Activated CD4-positive, alpha-beta T cell treated with anti-CD3 and anti-CD28 coated beads, Interleukin-2, amount 10 ng/mL, durations not matched to agents 7 days and 5 days (primary cell): Measurements from ENCODE around the gene SNX2. TPM values are rescaled to one million over a fixed set of nuclear protein-coding genes. Genes with fewer than 3 reads are reported as not detected.
"Not testable (repeated sequence)": the region's sequence is repeated elsewhere in the genome, so short reads cannot be mapped to it uniquely, and the experiment has no call there.

ENCODE experiments used
- CTCF ChIA-PET: fragments of 350-600 bp; sonication (Branson Sonifier 250); formaldehyde crosslinking; loops from one replicate; lab custom pipeline; 2021; ENCODE audit warnings: antibody characterized with exemption; lab: Charles Lee
- POLR2A ChIA-PET: fragments of 350-600 bp; sonication (Branson Sonifier 250); formaldehyde crosslinking; loops from one replicate; lab custom pipeline; 2021; ENCODE audit warnings: antibody characterized with exemption; lab: Charles Lee
- DNase-seq: peaks from one replicate; pipeline ENCODE4 v3.0.0-alpha.2; 2020
- H3K27ac Mint-ChIP-seq: one replicate; pipeline ENCODE4 v1.8.0; 2021; ENCODE audit warnings: mild to moderate bottlenecking, moderate library complexity, mixed read lengths
- H3K27me3 Mint-ChIP-seq: one replicate; pipeline ENCODE4 v1.8.0; 2021; ENCODE audit warnings: mixed read lengths
- H3K36me3 Mint-ChIP-seq: one replicate; pipeline ENCODE4 v1.8.0; 2021; ENCODE audit warnings: low read depth, mixed read lengths
- H3K4me1 Mint-ChIP-seq: one replicate; pipeline ENCODE4 v1.8.0; 2021; ENCODE audit warnings: mixed read lengths
- H3K4me3 Mint-ChIP-seq: one replicate; pipeline ENCODE4 v1.8.0; 2021; ENCODE audit warnings: mild to moderate bottlenecking, moderate library complexity, mixed read lengths
- H3K9me3 Mint-ChIP-seq: one replicate; pipeline ENCODE4 v1.8.0; 2021; ENCODE audit warnings: mixed read lengths
- total RNA-seq, 2 experiments: library from RNA; stranded (reverse); gene quantifications; one replicate each; pipeline ENCODE4 v1.2.3, GENCODE V29; 2021

SNX2 gene
- total RNA-seq, 2 experiments from 2014 or later: 38.0 to 38.8 TPM

DNA sequence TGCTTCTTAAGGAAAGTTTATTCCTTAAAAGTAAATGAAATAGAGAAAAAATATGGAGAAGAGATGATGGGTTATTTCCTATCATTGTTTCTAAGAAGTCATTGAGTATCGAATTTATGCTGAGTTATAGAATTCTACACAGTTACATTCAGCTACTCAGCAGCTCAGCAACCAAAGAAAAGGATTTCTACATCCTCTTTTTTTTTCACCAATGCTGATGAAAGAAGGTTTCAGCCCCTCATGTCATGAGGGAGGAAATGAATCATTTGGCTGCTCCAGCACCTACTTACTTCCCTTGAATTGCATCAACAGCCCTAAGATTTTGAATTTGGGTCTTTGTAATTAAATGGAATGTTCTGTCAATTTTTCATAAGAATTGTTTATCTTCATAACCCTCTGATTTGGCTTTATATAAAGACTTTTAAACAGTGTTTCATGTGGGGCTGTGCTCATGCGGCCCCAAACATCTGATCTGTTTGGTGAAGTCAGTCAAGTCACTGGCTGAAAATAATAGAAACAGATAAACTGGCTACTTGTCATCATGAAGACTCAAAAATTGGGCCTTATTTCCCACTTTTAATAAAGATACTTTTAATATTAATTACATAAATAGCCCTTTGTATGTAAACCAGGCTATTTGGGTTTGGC, 18.5 kb upstream of the SNX2 start:
- Mint-ChIP-seq H3K36me3 (no peaks in the 10 kb centered on the region), H3K4me3 (no peak overlapping the region), H3K27me3 (peaks cover 2% of the 10 kb centered on the region), H3K9me3 (no peaks in the 10 kb centered on the region), H3K4me1 (peaks cover 10% of the 10 kb centered on the region), H3K27ac (no peak overlapping the region)
- ChIA-PET CTCF (no interaction called here), POLR2A (no interaction called here)
- no peak for DNase-seq

DNA sequence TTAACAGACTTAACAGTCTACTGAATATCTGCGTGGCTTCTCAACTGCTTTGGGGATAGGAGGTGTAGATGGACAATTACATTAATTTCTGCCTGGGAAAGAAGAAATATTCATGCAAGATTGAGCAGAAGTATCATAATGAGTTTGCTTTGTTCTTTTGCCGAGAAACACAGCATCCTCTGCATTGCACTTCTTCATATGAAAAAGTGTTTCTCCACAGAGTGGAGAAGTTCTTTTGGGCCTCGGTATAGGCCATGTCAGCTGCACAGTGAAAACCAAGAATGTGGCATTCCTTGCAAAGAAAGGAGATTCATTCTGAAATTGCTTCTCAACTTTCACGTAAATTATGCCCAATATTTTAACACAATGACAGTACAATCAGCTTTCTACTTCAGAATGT, 17.6 kb upstream of the SNX2 start:
- POLR2A ChIA-PET: no interaction called here
- H3K27me3 Mint-ChIP-seq: no peaks in the 10 kb centered on the region
- H3K27ac Mint-ChIP-seq: no peak overlapping the region
- no peak overlapping the region for H3K4me3 Mint-ChIP-seq
- CTCF ChIA-PET: no interaction called here
- H3K4me1 Mint-ChIP-seq: peaks cover 10% of the 10 kb centered on the region
- DNase-seq: no peak
- H3K9me3 Mint-ChIP-seq: no peaks in the 10 kb centered on the region
- H3K36me3 Mint-ChIP-seq: no peaks in the 10 kb centered on the region

DNA sequence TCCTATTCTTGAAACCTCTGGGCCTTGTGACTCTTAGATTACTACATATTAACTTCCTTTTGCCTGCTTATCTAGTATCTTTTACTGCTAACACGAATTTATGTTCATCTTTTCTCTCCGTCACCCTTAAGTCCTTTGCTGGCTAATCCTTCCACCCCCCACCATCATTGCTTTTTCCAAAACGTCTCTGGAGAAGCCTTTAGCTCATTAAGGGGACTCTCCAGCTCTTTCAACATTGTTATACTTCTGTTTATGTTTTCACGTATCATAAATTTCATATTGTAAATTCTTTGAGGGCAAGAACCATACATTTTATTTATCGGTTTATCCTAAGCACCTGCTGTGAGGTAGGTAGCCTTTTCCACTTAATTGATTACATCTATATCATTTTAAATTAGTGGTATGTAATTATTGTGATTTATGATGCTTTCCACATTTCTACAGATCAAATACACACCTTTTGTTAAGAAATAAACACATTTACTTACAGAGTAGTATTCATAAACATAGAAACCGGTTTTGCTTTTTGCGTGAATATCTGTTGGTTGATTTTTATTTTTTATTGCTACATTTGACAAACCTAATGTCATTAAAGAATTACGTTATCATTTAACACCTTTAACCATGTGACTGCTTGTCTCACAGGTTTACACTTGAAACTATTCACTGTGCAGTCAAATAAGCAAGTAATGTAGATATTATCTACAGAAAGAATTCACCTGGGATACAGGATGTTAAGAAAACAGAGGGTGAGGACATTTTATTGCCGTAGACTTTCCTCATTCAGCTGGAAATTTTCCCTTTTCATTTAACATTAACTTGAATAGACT, 15.4 kb upstream of the SNX2 start:
- Mint-ChIP-seq H3K9me3 (no peaks in the 10 kb centered on the region), H3K27me3 (no peaks in the 10 kb centered on the region), H3K4me3 (no peak overlapping the region), H3K36me3 (no peaks in the 10 kb centered on the region), H3K27ac (no peak overlapping the region), H3K4me1 (peaks cover 10% of the 10 kb centered on the region)
- ChIA-PET POLR2A (no interaction called here), CTCF (interaction anchor here (0.8 kb wide), 1 partner anchor 18 kb away, joined by 5 read pairs; no protein-coding TSS in a partner anchor)
- DNase-seq: no peak

DNA sequence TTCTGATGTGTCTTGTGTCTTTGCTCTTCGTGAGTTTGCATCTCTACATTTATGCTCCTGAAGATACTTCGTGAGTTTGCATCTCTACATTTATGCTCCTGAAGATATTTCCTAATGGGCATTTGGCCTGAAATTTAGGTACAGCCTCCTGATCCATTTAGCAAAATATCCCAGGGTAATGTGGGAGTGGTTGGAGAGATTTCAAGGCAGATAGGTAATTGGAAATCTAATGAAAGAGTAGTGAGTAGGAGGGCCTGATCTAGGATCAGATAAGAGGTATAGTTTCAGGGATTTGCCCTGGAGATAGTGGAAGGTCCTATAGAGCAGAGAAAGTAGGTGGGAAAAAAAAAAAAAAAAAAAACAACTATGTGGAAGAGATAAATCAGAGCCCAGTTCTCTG, 14.6 kb upstream of the SNX2 start:
- DNase-seq: no peak
- Mint-ChIP-seq H3K27me3 (no peaks in the 10 kb centered on the region), H3K27ac (no peak overlapping the region), H3K4me1 (peaks cover 10% of the 10 kb centered on the region), H3K9me3 (no peaks in the 10 kb centered on the region), H3K4me3 (no peak overlapping the region), H3K36me3 (no peaks in the 10 kb centered on the region)
- ChIA-PET CTCF (no interaction called here), POLR2A (no interaction called here)

DNA sequence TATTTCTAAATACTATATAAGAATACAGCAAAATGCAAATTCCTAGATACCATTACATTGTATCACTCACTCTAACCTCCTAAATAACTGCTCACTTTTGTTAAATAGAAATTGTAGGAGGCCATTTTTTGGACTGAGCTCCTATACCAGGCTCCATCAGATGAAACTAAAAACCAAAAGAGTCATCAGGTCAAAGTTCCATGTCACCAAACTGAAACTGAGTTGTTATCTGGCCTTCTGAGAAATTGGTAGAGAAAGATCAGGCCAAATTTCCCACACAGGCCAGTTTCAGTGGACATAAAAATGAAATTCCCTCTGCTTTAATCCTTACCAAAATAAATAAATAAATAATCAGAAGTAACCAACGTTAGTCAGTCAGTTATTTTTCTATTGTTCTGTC, 13.8 kb upstream of the SNX2 start:
- Mint-ChIP-seq H3K9me3 (no peaks in the 10 kb centered on the region), H3K36me3 (no peaks in the 10 kb centered on the region), H3K4me3 (no peak overlapping the region), H3K4me1 (peaks cover 5% of the 10 kb centered on the region), H3K27ac (no peak overlapping the region), H3K27me3 (no peaks in the 10 kb centered on the region)
- ChIA-PET CTCF (no interaction called here), POLR2A (no interaction called here)
- no peak for DNase-seq

DNA sequence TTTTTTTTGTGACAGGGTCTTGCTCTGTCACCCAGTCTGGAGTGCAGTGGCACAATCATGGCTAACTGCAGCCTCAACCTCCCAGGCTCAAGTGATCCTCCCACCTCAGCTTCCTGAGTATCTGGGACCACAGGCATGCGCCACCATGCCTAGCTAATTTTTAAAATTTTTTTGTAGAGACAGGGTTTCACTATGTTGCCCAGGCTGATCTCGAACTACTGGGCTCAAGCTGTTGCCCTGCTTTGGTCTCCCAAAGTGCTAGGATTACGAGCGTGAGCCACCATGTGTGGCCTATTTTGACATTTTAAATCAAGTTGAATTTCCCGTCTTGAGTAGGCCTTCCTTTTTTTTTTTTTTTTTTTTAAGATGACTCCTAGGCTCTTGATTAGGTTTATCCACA, 13.0 kb upstream of the SNX2 start:
- H3K4me3 Mint-ChIP-seq, H3K36me3 Mint-ChIP-seq, CTCF ChIA-PET, DNase-seq, H3K27ac Mint-ChIP-seq, H3K27me3 Mint-ChIP-seq, H3K9me3 Mint-ChIP-seq, POLR2A ChIA-PET, H3K4me1 Mint-ChIP-seq: not testable (repeated sequence)

DNA sequence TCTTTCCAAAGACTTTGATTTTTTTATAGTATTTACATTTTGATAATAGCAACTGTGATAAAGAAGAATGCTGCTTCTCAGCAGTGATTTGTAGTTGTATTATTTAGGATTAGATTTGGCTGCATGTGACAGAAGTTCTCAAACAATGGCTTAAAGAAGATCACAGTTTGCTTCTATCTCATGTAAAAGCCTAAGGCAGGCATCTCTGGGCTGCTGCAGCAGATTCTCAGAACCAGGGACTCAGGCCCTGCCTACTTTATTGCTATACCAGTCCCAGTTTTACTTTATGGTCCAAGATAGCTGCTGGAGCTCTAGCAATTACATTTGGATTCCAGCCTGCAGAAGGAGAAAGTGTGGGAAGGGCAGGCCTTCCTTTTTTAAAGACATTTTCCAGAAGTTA, 8.8 kb upstream of the SNX2 start:
- no peak for DNase-seq
- H3K36me3 Mint-ChIP-seq: no peaks in the 10 kb centered on the region
- ChIA-PET POLR2A (no interaction called here), CTCF (no interaction called here)
- no peaks in the 10 kb centered on the region for H3K4me1 Mint-ChIP-seq
- peaks cover 8% of the 10 kb centered on the region for H3K27me3 Mint-ChIP-seq
- no peak overlapping the region for H3K4me3 Mint-ChIP-seq
- no peak overlapping the region for H3K27ac Mint-ChIP-seq
- no peaks in the 10 kb centered on the region for H3K9me3 Mint-ChIP-seq

DNA sequence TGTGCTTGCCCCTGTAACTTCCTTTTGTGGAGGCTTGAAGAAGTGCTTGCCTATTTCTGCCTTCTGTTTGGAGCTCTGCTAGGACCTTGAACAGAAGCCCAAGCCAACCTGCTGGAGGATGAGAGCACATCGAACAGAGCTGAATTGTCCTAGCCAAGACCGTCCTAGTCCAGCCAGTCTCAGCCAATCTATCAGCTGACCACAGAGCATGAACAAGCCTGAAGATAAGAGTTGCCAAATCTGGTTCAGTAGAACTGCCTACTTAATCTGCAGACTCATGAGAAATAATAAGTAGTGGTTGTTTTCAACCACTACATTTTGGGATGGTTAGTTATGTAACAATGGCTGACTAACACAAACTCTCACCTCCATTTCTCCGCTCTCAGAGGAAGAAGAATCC, 4.4 kb upstream of the SNX2 start:
- Mint-ChIP-seq H3K4me3 (no peak overlapping the region), H3K27me3 (peaks cover 22% of the 10 kb centered on the region), H3K27ac (no peak overlapping the region), H3K36me3 (no peaks in the 10 kb centered on the region), H3K9me3 (no peaks in the 10 kb centered on the region), H3K4me1 (peaks cover 9% of the 10 kb centered on the region)
- no peak for DNase-seq
- POLR2A ChIA-PET: no interaction called here
- CTCF ChIA-PET: interaction anchor here (0.5 kb wide), 1 partner anchor 20 kb away, joined by 4 read pairs; no protein-coding TSS in a partner anchor

DNA sequence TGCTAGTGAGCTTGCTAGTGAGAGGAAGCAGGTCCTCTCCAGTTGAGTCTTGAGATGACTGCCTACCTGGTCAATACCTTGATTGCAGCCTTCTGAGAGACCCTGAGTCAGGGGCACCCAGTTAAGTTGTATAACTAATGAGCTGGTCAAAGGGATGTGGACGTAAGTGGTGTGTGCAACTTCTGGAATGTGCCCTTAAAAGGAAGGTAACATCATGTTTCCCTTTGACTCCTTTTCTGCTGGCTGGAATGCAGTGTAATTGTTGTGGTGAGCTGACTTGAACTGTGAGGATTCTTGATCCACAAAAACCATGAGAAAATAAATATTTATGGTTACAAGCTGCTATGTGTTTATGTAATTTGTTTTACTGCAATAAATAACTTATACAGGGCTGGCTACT, 2.4 kb upstream of the SNX2 start:
- Mint-ChIP-seq H3K36me3 (no peaks in the 10 kb centered on the region), H3K27me3 (peaks cover 22% of the 10 kb centered on the region), H3K4me1 (peaks cover 24% of the 10 kb centered on the region), H3K4me3 (no peak overlapping the region), H3K27ac (no peak overlapping the region), H3K9me3 (no peaks in the 10 kb centered on the region)
- DNase-seq: no peak
- CTCF ChIA-PET: interaction anchor here (0.6 kb wide), 1 partner anchor 558 kb away, joined by 3 read pairs; no protein-coding TSS in a partner anchor
- POLR2A ChIA-PET: no interaction called here

DNA sequence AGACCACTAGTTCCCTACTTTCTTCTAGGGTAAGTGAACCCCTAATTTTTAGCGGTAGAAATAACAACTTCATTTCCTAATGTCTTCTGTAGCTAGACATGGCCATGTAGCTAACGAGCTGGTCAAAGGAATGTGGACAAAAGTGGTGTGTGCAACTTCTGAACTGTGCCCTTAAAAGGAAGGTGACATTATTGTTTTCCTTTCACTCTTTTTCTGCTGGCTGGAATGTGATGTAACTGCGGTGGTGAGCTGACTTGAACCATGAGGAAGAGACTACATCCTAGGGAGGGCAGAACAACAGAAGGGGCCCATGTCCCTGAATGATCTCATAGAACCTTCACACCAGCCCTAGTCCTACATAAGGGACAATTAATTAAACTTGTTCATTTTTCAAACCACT, 1.3 kb upstream of the SNX2 start:
- Mint-ChIP-seq H3K4me3 (peak overlapping the region; percentile 26), H3K9me3 (no peaks in the 10 kb centered on the region), H3K27ac (no peak overlapping the region), H3K36me3 (peaks cover 2% of the 10 kb centered on the region), H3K4me1 (peaks cover 30% of the 10 kb centered on the region), H3K27me3 (peaks cover 22% of the 10 kb centered on the region)
- no peak for DNase-seq
- POLR2A ChIA-PET: no interaction called here
- CTCF ChIA-PET: no interaction called here

DNA sequence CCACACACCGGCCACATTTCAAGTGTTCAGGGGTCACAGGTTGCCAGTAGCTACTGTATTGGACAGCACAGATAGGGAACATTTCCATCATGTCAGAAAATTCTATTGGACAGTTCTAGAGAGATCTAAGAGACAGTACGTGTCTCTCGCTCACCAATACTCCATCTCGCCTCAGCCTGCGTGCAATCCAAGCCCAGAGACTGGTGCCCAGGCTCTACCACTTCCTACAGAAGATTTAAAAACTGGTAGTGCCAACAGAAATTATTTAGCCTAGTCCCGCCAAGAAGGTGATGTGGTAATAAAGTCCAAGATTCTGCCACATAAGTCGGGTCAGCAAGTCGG, 390 bp upstream of the SNX2 start:
- peaks cover 2% of the 10 kb centered on the region for H3K36me3 Mint-ChIP-seq
- no peaks in the 10 kb centered on the region for H3K9me3 Mint-ChIP-seq
- DNase-seq: no peak
- peaks cover 22% of the 10 kb centered on the region for H3K27me3 Mint-ChIP-seq
- peak overlapping the region; percentile 85 for H3K27ac Mint-ChIP-seq
- CTCF ChIA-PET: interaction anchor here (0.8 to 1.5 kb wide), 4 partner anchors 14 to 649 kb away, joined by 3 to 5 read pairs (median 3); partner anchors contain the start of gene CEP120
- peaks cover 30% of the 10 kb centered on the region for H3K4me1 Mint-ChIP-seq
- POLR2A ChIA-PET: no interaction called here
- H3K4me3 Mint-ChIP-seq: peak overlapping the region; percentile 93

DNA sequence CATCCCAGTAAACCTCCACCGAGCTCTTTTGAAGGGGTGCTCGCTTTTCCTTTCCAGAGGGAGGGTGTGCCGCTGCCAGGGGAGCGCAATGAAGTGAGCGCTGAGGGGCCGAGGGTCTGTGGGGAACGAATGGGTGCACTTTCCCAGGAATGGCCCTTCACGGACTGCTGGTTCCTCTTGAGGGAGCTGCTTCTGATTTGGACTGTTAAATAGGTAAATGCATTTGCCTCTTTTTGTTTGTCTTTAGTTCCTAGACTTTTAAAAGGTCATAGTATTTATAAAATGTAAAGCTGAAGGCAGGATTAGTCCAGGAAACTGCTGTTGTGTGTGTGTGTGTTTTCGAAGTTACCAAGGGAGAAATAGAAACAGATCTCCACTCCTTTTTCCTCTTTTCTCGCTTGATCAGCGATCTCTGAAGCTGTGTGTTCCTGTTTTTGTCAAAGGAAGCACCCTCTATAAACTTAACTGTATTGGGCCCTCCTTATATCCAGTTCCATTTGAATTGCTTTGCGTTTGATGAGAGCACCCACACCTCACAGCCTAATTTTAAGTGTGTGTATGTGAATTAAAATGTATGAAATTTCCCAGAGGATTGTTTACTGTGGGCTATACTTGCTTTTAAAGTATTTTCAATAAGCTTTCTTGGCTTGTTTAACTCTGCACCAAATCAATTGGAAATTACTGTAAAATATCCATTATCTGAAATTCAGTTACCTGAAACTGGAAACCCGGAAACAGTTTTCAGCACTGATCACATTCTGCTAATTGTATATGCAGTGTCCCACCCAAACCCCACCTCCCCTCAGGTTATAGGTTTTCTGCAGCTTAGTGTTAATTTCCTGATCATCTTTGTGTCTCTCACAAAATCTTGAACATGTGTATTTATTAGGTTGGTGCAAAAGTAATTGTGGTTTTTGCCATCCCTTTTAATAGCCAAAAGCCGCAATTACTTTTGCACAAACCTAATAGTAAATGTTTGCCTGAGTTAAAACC, 966 bp downstream of the SNX2 start:
- DNase-seq: no peak
- H3K27me3 Mint-ChIP-seq: peaks cover 14% of the 10 kb centered on the region
- POLR2A ChIA-PET: no interaction called here
- peaks cover 7% of the 10 kb centered on the region for H3K36me3 Mint-ChIP-seq
- H3K4me1 Mint-ChIP-seq: peaks cover 30% of the 10 kb centered on the region
- CTCF ChIA-PET: interaction anchor here (1.1 to 1.5 kb wide), 3 partner anchors 8 to 648 kb away, joined by 3 to 5 read pairs (median 4); partner anchors contain the start of gene CEP120
- peak overlapping the region; percentile 93 for H3K4me3 Mint-ChIP-seq
- no peaks in the 10 kb centered on the region for H3K9me3 Mint-ChIP-seq
- H3K27ac Mint-ChIP-seq: peak overlapping the region; percentile 93
